GM13976 (cell line): ENCODE data around the gene SDK1.
"Not testable (repeated sequence)": the region's sequence is repeated elsewhere in the genome, so short reads cannot be mapped to it uniquely, and the experiment has no call there.

Experiments
- DNase-seq: peaks from one replicate; pipeline ENCODE4 v3.0.0; 2012; ENCODE audit warnings: low spot score
- CTCF ChIP-seq: IDR thresholded peaks from 2 replicates; pipeline ENCODE4 v1.5.1; 2012; ENCODE audit warnings: borderline replicate concordance, mild to moderate bottlenecking; ENCODE audit not compliant: insufficient read depth; ENCODE audit errors: extremely low read depth, missing control alignments, control extremely low read depth
- in situ Hi-C: fragments of 300-500 bp; cut with MboI; formaldehyde crosslinking; loops from one replicate; pipeline ENCODE4 v1.12.0; 2022; ENCODE audit warnings: low sequenced_read_pairs, mixed read lengths, inconsistent platforms; ENCODE audit not compliant: unreplicated experiment

The SDK1 gene

GRCh38 chr7:3579638-3580219 is 278.7 kb downstream of the SDK1 start:
- in situ Hi-C loops, result no loop called here
- no peak for DNase-seq
- no peak for TF ChIP-seq CTCF

GRCh38 chr7:3582145-3582544 is 281.1 kb downstream of the SDK1 start:
- DNase-seq, in situ Hi-C loops: not testable (repeated sequence)

GRCh38 chr7:3585826-3586225 is 284.8 kb downstream of the SDK1 start:
- in situ Hi-C loops, result no loop called here
- DNase-seq, result no peak
- no peak for TF ChIP-seq CTCF

GRCh38 chr7:3588341-3588740 is 287.3 kb downstream of the SDK1 start:
- no peak for DNase-seq
- in situ Hi-C loops, result no loop called here

GRCh38 chr7:3589752-3590151 is 288.7 kb downstream of the SDK1 start:
- DNase-seq, result no peak
- in situ Hi-C loops, result no loop called here
- no peak for TF ChIP-seq CTCF

More at GRCh38 chr7:3588341-3588740, 287.3 kb downstream of the SDK1 start:
- TF ChIP-seq CTCF, result no peak

GRCh38 chr7:3591219-3591618 is 290.2 kb downstream of the SDK1 start:
- TF ChIP-seq CTCF, result no peak
- in situ Hi-C loops, result no loop called here
- no peak for DNase-seq

- no peak for DNase-seq
- in situ Hi-C loops, result no loop called here
- no peak for TF ChIP-seq CTCF
Measured at GRCh38 chr7:3591944-3592343, 290.9 kb downstream of the SDK1 start.
